GM18870 (cell line): Measurements from ENCODE around the gene REPIN1.

ENCODE experiments used
- ATAC-seq: cut with Tn5 transposase; IDR thresholded peaks from one replicate; pipeline ENCODE4 v1.9.1; 2021; ENCODE audit warnings: moderate library complexity; ENCODE audit not compliant: unreplicated experiment

The REPIN1 gene

GRCh38 chr7:150388709-150389531 is 20.3 kb downstream of the REPIN1 start:
- no peak for ATAC-seq

DNA sequence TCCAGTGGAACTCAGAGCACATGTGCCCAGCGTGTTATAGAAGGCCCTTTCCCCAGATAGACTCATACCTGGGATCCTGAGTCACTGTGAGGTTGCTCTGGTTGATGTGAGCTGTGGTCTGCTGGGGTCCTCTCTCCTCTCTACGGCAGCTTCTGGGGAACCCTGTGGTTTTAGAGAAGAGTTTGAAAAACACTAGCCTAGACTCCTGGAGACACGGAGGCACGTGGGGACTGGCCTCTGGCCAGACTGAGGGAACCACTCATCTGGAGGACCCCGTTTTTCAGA is 20.9 kb downstream of the REPIN1 start:
- no peak for ATAC-seq

DNA sequence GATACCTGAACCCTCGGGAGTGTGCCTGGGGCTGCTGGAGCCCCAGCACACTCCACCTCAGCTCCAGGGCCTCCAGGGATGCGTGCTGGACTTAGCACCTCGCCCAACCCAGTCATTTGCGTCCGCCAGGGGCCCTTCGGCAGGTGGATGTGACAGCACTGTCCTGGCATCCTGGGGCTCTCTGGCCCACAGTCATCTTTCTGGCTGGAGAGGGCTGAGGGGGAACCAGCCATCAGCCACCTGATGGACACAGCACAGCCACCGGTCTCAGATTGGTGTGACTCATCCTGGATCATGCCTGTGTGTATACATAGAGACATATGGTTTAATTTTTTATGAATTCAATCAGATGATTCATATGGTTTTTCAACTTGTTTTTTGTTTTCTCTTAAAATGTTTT is 21.6 kb downstream of the REPIN1 start:
- no peak for ATAC-seq

DNA sequence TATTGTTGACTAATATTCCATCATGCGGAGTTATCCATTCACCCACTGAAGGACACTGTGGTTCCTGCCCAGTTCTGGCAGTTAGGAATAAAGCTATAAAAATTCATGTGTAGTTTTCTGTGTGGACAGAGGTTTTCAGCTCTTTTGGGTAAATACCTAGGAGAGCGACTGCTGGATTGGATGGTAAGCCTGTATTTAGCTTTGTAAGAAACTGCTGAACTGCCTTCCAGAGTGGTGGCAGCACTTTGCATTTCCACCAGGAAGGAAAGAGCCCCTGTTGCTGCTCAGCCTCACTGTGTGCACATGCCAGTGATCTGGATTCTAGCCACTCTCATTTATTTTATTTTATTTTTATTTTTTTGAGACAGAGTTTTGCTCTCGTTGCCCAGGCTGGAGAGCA is 24.7 kb downstream of the REPIN1 start:
- ATAC-seq: no peak

DNA sequence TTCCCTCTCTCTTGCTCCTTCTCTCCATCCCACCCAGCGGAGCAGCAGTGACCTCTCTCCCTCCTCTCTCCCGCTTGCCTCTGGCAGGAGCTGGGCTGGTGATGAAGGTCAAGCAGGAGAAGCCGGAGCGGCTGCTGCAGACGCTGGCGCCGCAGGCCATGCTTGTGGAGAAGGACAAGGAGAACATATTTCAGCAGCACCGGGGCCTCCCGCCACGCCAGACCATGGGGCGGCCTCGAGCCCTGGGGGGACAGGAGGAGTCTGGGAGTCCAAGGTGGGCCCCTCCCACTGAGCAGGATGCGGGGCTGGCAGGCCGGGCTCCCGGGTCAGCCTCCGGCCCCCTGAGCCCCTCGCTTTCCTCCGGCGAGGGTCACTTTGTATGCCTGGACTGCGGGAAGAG is 27.8 kb downstream of the REPIN1 start:
- ATAC-seq: no peak

DNA sequence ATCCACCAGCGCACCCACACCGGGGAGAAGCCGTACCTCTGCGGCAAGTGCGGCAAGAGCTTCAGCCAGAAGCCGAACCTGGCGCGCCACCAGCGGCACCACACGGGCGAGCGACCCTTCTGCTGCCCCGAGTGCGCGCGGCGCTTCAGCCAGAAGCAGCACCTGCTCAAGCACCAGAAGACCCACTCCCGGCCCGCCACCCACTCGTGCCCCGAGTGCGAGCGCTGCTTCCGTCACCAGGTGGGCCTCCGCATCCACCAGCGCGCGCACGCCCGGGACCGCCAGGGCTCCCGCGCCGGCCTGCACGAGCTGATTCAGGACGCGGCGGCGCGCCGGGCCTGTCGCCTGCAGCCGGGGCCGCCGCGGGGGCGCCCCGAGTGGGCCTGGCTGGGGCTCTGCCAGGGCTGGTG is 28.2 kb downstream of the REPIN1 start:
- no peak for ATAC-seq

DNA sequence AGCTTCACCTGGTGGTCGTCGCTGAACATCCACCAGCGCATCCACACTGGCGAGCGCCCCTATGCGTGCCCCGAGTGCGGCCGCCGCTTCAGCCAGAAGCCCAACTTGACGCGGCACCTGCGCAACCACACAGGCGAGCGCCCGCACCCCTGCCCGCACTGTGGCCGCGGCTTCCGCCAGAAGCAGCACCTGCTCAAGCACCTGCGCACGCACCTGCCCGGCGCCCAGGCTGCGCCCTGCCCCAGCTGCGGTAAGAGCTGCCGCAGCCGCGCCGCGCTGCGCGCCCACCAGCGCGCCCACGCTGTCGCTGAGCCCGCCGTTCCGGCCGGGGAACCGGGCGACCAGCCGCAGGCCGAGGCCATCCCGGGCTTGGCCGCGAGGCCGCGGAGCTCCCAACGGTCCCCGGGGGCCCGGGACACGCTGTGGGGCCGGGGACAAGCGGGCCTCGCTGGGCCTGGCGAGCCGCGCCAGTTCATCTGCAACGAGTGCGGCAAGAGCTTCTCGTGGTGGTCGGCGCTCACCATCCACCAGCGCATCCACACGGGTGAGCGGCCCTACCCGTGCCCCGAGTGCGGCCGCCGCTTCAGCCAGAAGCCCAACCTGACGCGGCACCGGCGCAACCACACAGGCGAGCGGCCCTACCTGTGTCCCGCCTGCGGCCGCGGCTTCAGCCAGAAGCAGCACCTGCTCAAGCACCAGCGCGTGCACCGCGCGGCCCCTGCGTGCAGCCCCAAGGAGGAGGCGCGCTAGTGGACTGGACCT is 28.9 kb downstream of the REPIN1 start:
- ATAC-seq: no peak

GRCh38 chr7:150398108-150398964 is 29.7 kb downstream of the REPIN1 start:
- ATAC-seq: no peak

GRCh38 chr7:150398965-150399320 is 30.3 kb downstream of the REPIN1 start:
- no peak for ATAC-seq

DNA sequence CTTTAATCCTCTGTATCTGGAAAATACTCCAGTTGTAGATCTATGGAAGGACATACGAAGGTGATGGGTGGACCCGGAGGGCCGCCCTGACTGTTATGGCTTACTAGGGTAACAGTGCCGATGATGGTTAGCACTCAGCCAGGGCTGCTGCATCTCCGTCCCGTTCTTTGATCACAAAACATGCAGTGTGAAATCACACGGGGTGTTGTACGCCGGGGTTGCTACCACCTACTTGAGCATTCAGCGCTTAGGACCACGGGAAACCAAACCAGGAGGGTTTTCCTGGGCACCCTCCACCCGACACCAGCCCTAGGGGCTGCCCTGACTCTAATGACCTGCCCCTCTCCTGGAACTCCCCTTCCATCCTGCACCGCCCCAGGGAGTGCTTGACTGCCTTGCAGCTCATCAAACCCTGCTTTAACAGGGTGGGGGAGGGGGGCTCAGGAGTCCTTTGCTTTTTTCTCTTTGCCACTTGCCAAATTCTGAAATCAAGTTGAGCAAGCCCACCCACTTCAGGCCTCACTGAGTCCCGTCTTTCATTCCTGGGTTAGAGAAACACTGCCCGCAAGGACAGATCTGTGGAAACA is 30.9 kb downstream of the REPIN1 start:
- ATAC-seq: no peak

- ATAC-seq: no peak
These were observed 31.6 kb downstream of the REPIN1 start for GRCh38 chr7:150400008-150400787.

DNA sequence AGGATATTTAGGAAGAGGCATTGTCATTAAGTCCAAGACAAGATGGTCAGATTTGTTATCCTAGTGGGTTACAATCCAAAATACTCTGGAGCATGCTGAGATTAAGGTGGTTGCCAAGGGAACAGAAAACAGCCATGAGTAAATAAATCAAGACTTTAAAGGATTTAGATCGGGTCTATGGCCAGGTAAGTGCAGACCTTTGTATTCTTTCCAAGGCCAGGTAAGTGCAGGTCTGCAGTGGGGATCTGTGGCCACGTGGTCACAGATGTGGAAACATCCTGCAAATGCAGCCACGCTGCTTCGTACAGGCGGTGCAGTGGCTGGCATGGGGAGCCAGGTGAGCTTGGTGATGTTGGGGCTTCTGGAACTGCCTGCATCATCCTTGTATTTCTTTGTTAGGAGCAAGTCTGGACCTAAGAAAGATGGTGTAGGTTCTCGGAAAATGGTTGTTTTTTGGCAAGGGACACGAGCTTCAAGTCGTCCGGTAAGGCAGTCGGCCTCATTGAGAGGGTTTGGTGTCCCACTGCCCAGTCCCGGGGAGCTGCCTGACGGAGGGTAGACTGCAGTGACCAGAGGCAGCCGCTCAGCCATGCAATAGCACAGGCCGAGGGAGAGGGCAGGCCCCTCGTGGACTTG is 32.3 kb downstream of the REPIN1 start:
- ATAC-seq: no peak

GRCh38 chr7:150401424-150401790 is 32.8 kb downstream of the REPIN1 start:
- no peak for ATAC-seq

GRCh38 chr7:150401861-150402631 is 33.4 kb downstream of the REPIN1 start:
- ATAC-seq: no peak

DNA sequence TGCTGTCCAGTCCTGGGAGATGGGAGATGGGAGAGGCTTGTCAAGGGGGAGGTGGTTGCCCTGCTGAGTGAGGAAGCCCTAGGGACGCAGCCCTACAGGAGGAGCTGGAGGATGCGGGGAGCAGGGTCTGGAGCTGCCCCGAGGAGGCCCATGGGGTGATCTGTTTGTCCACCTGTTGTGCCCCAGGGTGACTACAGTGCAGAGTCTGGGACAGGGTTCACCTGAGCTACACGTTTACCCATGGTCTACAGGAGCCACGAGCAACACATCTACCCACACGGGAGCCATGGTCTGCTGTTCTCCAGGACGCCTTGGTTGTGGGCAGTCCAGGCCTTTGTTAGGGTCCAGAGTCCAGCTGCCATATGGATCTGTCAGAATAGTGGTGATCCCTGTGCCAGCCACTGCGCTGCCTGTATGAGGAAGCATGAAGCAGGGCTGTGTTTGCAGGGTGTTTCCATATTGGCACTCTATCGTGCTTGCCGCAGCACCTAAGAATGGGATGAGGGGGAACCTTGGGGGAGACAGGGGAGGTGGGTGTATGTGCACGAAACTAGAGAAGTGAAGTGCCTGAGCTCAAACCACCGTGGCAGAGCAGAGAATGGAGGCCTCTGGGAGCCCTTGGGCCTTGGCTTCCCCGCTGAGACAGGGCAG is 34.2 kb downstream of the REPIN1 start:
- ATAC-seq: no peak

- no peak for ATAC-seq
These were observed 35.0 kb downstream of the REPIN1 start for GRCh38 chr7:150403376-150404171.

DNA sequence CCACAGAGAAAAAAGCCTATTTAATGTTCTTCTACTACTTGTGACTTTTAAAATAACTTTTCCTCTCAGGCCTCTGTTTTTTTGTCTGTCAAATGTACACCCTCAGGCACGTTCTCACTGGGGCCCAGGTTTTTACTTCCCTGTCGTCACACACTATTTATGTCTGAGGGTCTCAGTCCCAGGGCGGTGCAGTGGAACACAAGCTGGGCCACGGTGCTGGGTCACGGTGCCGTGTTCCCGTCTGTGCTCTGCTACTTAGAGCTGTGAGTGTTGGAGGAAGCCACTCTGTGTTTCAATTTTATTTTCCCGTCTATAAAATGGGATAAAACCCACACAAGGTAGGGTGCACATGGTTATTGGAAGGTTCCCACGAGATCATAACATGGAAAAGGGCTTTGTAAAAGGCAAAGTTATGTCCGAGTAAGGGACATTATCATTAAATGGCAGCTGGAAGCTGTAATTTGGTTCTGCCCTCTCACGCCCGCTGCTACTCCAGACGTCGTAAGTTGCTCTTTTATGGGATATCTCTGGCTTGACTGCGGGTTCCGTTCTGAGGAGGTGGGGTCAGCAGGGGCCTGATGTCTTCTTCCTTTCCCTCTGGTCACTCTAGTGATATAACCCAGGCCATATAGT is 35.7 kb downstream of the REPIN1 start:
- ATAC-seq: no peak
